BJ (cell line): ENCODE measurements around the gene PDZD11. TPM values are rescaled to one million over a fixed set of nuclear protein-coding genes. Genes with fewer than 3 reads are reported as not detected.
"Not testable (repeated sequence)": the region's sequence is repeated elsewhere in the genome, so short reads cannot be mapped to it uniquely, and the experiment has no call there.

ENCODE experiments used
- CTCF ChIA-PET: fragments of 350-600 bp; formaldehyde crosslinking; extraction: SDS; loops from one replicate; lab custom pipeline; 2021; ENCODE audit warnings: antibody characterized with exemption, inconsistent platforms; lab: Yijun Ruan, JAX
- POLR2A ChIA-PET: fragments of 300-600 bp; sonication (Branson Sonifier 250); formaldehyde crosslinking; extraction: SDS; loops from one replicate; lab custom pipeline; 2021; ENCODE audit warnings: antibody characterized with exemption; lab: Charles Lee
- DNase-seq: peaks from one replicate; pipeline ENCODE4 v3.0.0-alpha.2; 2011; ENCODE audit warnings: low read depth
- H3K27me3 ChIP-seq: 2 replicates; pipeline ENCODE4 v1.6.0; 2011; ENCODE audit warnings: low read length; ENCODE audit not compliant: control insufficient read depth, insufficient read depth
- H3K36me3 ChIP-seq: 2 replicates; pipeline ENCODE4 v1.5.1; 2011; ENCODE audit warnings: low read length; ENCODE audit not compliant: control insufficient read depth, insufficient read depth
- H3K4me3 ChIP-seq: 2 replicates; pipeline ENCODE4 v1.5.1; 2011; ENCODE audit warnings: low read depth, mild to moderate bottlenecking, control low read depth, low read length
- polyA plus RNA-seq: library from polyadenylated mRNA; depleted of rRNA; stranded (reverse); fragments of >200 nt; gene quantifications from 2 replicates; pipeline ENCODE4 v1.2.3, GENCODE V29; 2011
- TF ChIP-seq, protein P1 (sequence below): IDR thresholded peaks from 2 replicates; pipeline ENCODE4 v1.5.1; 2011; ENCODE audit warnings: low read depth, mild to moderate bottlenecking, control low read depth, inconsistent platforms, low read length, moderate library complexity; ENCODE audit not compliant: insufficient read depth

PDZD11 gene
- polyA plus RNA-seq, 1 experiment: 91.9 TPM

DNA sequence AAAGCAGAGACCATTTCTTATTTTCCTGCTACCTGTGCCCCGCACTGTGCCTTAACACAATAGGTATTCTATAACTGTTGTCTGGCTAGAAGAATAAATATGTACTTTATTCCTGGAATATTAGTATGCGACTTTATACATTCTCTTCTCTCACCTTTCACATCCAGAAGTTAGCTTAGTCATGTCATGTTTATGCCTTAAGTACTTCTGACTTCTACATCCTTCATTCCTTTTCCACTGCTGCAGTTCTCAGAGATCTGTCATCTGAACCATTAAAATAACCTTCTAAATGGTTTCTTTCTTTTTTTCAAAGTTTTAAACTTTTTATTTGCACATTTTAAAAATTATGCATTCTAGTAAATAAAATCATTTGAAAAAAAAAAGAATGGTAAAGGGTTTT, 34.6 kb upstream of the PDZD11 start:
- H3K36me3 ChIP-seq: no peaks in the 10 kb centered on the region
- no peaks in the 10 kb centered on the region for H3K27me3 ChIP-seq
- TF ChIP-seq, protein P1, sequence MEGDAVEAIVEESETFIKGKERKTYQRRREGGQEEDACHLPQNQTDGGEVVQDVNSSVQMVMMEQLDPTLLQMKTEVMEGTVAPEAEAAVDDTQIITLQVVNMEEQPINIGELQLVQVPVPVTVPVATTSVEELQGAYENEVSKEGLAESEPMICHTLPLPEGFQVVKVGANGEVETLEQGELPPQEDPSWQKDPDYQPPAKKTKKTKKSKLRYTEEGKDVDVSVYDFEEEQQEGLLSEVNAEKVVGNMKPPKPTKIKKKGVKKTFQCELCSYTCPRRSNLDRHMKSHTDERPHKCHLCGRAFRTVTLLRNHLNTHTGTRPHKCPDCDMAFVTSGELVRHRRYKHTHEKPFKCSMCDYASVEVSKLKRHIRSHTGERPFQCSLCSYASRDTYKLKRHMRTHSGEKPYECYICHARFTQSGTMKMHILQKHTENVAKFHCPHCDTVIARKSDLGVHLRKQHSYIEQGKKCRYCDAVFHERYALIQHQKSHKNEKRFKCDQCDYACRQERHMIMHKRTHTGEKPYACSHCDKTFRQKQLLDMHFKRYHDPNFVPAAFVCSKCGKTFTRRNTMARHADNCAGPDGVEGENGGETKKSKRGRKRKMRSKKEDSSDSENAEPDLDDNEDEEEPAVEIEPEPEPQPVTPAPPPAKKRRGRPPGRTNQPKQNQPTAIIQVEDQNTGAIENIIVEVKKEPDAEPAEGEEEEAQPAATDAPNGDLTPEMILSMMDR: no peak
- no peak for DNase-seq
- POLR2A ChIA-PET: no interaction called here
- CTCF ChIA-PET: no interaction called here
- H3K4me3 ChIP-seq: no peak overlapping the region

DNA sequence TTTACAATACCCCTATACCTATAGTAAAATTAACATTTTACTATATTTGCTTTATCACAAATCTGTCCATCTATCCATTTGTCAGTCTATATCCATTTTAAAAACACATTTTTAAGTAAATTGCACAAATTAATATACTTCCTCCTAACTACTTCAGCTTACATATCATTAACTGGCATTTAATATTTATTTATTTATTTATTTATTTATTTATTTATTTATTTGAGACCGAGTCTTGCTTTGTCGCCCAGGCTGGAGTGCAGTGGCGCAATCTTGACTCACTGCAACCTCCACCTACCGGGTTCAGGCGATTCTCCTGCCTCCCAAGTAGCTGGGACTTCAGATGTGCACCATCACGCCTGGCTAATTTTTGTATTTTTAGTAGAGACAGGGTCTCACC, 33.9 kb upstream of the PDZD11 start:
- H3K27me3 ChIP-seq, POLR2A ChIA-PET, DNase-seq, H3K36me3 ChIP-seq, H3K4me3 ChIP-seq, CTCF ChIA-PET: not testable (repeated sequence)

DNA sequence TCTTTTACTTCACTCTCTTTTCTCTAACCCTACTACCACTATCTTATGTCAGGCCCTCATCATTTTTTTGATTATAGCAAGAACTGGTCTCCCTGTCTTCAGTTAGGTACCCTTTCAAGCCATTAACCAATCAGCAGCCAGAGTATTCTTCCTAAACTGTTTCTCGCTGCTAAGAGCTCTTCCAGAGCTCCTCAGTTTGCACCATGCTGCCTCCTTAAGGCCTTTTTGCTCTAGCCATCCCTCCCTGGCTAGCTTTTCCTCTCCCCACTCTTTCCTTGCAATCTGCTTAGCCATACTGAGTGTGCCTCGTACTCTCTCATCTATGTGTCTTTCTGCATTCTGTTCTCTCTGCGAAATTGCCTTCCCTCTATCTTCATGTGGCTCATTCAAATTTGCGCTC, 33.1 kb upstream of the PDZD11 start:
- no peak for DNase-seq
- Histone ChIP-seq H3K4me3 (no peak overlapping the region), H3K36me3 (no peaks in the 10 kb centered on the region), H3K27me3 (no peaks in the 10 kb centered on the region)
- CTCF ChIA-PET: no interaction called here
- POLR2A ChIA-PET: no interaction called here
- TF ChIP-seq, protein P1: no peak

DNA sequence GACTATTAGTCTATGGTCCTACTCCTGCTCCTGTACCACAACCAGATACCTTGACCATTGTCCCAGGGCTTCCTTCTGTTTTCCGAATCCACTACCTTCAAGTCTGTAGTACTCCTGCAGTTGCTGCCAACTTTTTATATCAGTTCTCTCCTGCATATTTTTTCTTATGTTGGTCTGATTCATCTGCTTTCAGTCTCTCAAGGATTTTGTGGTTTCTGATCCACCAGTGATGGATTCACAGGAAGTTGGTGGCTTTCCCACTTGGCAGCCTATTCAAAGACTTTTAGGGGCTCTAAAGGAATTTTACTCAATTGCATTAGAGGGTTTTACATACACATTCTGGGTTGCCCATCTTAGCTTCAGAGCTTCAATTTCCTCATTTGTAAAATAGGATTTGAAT, 23.8 kb upstream of the PDZD11 start:
- Histone ChIP-seq H3K27me3 (no peaks in the 10 kb centered on the region), H3K4me3 (no peak overlapping the region), H3K36me3 (no peaks in the 10 kb centered on the region)
- CTCF ChIA-PET: no interaction called here
- POLR2A ChIA-PET: no interaction called here
- TF ChIP-seq, protein P1: no peak
- peak; percentile 4 for DNase-seq

DNA sequence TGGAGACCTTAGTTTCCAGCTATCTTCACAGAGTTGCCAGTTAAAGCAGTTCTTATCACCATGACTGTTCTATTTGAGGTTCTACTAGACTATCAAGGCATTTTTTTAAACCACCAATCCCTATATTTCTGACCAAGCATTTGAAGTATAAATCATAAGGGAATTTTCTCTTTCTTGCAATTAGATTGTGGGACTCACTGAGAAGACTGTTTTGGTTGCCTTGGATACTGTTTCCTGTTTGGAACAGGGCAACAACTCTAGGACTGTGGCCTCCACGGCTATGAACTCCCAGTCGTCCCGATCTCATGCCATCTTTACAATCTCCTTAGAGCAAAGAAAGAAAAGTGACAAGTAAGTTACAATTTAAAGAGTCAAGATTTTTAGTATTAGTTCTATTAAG, 12.0 kb upstream of the PDZD11 start:
- TF ChIP-seq, protein P1: no peak
- H3K36me3 ChIP-seq: no peaks in the 10 kb centered on the region
- H3K27me3 ChIP-seq: no peaks in the 10 kb centered on the region
- CTCF ChIA-PET: no interaction called here
- no peak overlapping the region for H3K4me3 ChIP-seq
- peak; percentile 12 for DNase-seq
- POLR2A ChIA-PET: no interaction called here

DNA sequence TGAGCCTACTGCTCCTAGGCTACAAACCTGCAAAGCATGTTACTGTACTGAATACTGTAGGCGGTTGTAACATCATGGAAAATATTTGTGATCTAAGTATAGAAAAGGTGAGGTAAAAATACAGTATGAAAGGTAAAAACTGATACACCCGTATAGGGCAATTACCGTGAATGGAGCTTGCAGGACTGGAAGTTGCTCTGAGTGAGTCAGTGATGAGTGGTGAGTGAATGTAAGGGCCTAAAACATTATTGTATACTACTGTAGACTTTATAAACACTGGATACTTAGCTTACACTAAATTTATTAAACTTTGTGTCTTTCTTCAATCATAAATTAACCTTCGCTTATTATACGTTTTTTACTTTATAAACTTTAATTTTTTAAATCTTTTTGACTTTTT, 3.9 kb upstream of the PDZD11 start:
- no peaks in the 10 kb centered on the region for H3K27me3 ChIP-seq
- CTCF ChIA-PET: interaction anchor here (0.6 kb wide), 1 partner anchor 69 kb away, joined by 4 read pairs; no protein-coding TSS in a partner anchor
- POLR2A ChIA-PET: no interaction called here
- H3K36me3 ChIP-seq: no peaks in the 10 kb centered on the region
- no peak overlapping the region for H3K4me3 ChIP-seq
- TF ChIP-seq, protein P1: no peak
- DNase-seq: no peak
